ENCODE results near the gene MRPS6.

MRPS6 gene

GRCh38 chr21:34094949-34095348 is 21.6 kb downstream of the MRPS6 start:
- DNase-seq (ENCODE audit: low read depth in 3 of 3, low spot score in 1 of 3) = no peak

- DNase-seq (ENCODE audit: low read depth in 3 of 3, low spot score in 1 of 3) = no peak
Observed at GRCh38 chr21:34097442-34097841, 24.1 kb downstream of the MRPS6 start.

GRCh38 chr21:34100337-34100736 is 27.0 kb downstream of the MRPS6 start:
- no peak for DNase-seq (ENCODE audit: low read depth in 3 of 3, low spot score in 1 of 3)

- no peak for DNase-seq (ENCODE audit: low read depth in 3 of 3, low spot score in 1 of 3)
Observed at GRCh38 chr21:34100790-34101189, 27.4 kb downstream of the MRPS6 start.

- DNase-seq (ENCODE audit: low read depth in 3 of 3, low spot score in 1 of 3) = no peak
Observed at GRCh38 chr21:34105947-34106541, 32.7 kb downstream of the MRPS6 start.

- no peak for DNase-seq (ENCODE audit: low read depth in 3 of 3, low spot score in 1 of 3)
Observed at GRCh38 chr21:34107606-34108005, 34.2 kb downstream of the MRPS6 start.

GRCh38 chr21:34109075-34109474 is 35.7 kb downstream of the MRPS6 start:
- no peak for DNase-seq (ENCODE audit: low read depth in 3 of 3, low spot score in 1 of 3)

GRCh38 chr21:34110594-34111202 is 37.3 kb downstream of the MRPS6 start:
- no peak for DNase-seq (ENCODE audit: low read depth in 3 of 3, low spot score in 1 of 3)

- DNase-seq (ENCODE audit: low read depth in 3 of 3, low spot score in 1 of 3) = no peak
Observed at GRCh38 chr21:34112316-34113033, 39.1 kb downstream of the MRPS6 start.

- DNase-seq (ENCODE audit: low read depth in 3 of 3, low spot score in 1 of 3) = no peak
Observed at GRCh38 chr21:34113842-34114241, 40.5 kb downstream of the MRPS6 start.

- DNase-seq (ENCODE audit: low read depth in 3 of 3, low spot score in 1 of 3) = no peak
Observed at GRCh38 chr21:34115160-34115559, 41.8 kb downstream of the MRPS6 start.

- DNase-seq (ENCODE audit: low read depth in 3 of 3, low spot score in 1 of 3) = no peak
Observed at GRCh38 chr21:34116569-34116968, 43.2 kb downstream of the MRPS6 start.

GRCh38 chr21:34120867-34121266 is 47.5 kb downstream of the MRPS6 start:
- no peak for DNase-seq (ENCODE audit: low read depth in 3 of 3, low spot score in 1 of 3)

- no peak for DNase-seq (ENCODE audit: low read depth in 3 of 3, low spot score in 1 of 3)
Observed at GRCh38 chr21:34122047-34122446, 48.7 kb downstream of the MRPS6 start.

- DNase-seq (ENCODE audit: low read depth in 3 of 3, low spot score in 1 of 3) = no peak
Observed at GRCh38 chr21:34123609-34124008, 50.2 kb downstream of the MRPS6 start.

GRCh38 chr21:34126269-34126668 is 52.9 kb downstream of the MRPS6 start:
- DNase-seq (ENCODE audit: low read depth in 3 of 3, low spot score in 1 of 3) = no peak

- no peak for DNase-seq (ENCODE audit: low read depth in 3 of 3, low spot score in 1 of 3)
Observed at GRCh38 chr21:34126691-34127090, 53.3 kb downstream of the MRPS6 start.

- no peak for DNase-seq (ENCODE audit: low read depth in 3 of 3, low spot score in 1 of 3)
Observed at GRCh38 chr21:34128124-34128523, 54.7 kb downstream of the MRPS6 start.

- no peak for DNase-seq (ENCODE audit: low read depth in 3 of 3, low spot score in 1 of 3)
Observed at GRCh38 chr21:34128674-34129038, 55.3 kb downstream of the MRPS6 start.

- peak; percentile 9 to 34 (median 30) for DNase-seq (ENCODE audit: low read depth in 3 of 3, low spot score in 1 of 3)
Observed at GRCh38 chr21:34129039-34129891, 55.9 kb downstream of the MRPS6 start.

- DNase-seq (ENCODE audit: low read depth in 3 of 3, low spot score in 1 of 3) = no peak
Observed at GRCh38 chr21:34129901-34130715, 56.7 kb downstream of the MRPS6 start.

All from stimulated activated CD4-positive, alpha-beta T cell treated with anti-CD3 and anti-CD28 coated beads, TNF-alpha, amount 100 ng/mL, for 1 hour (primary cell).